Bladder microvascular endothelial cell (primary cell): Measurements from ENCODE around the gene MIA2. TPM values are rescaled to one million over a fixed set of nuclear protein-coding genes. Genes with fewer than 3 reads are reported as not detected.

Experiments
- total RNA-seq: library from RNA; depleted of rRNA; stranded (reverse); fragments of >200 nt; gene quantifications from 2 replicates; pipeline ENCODE4 v1.2.3, GENCODE V29; 2014

The MIA2 gene, protein sequence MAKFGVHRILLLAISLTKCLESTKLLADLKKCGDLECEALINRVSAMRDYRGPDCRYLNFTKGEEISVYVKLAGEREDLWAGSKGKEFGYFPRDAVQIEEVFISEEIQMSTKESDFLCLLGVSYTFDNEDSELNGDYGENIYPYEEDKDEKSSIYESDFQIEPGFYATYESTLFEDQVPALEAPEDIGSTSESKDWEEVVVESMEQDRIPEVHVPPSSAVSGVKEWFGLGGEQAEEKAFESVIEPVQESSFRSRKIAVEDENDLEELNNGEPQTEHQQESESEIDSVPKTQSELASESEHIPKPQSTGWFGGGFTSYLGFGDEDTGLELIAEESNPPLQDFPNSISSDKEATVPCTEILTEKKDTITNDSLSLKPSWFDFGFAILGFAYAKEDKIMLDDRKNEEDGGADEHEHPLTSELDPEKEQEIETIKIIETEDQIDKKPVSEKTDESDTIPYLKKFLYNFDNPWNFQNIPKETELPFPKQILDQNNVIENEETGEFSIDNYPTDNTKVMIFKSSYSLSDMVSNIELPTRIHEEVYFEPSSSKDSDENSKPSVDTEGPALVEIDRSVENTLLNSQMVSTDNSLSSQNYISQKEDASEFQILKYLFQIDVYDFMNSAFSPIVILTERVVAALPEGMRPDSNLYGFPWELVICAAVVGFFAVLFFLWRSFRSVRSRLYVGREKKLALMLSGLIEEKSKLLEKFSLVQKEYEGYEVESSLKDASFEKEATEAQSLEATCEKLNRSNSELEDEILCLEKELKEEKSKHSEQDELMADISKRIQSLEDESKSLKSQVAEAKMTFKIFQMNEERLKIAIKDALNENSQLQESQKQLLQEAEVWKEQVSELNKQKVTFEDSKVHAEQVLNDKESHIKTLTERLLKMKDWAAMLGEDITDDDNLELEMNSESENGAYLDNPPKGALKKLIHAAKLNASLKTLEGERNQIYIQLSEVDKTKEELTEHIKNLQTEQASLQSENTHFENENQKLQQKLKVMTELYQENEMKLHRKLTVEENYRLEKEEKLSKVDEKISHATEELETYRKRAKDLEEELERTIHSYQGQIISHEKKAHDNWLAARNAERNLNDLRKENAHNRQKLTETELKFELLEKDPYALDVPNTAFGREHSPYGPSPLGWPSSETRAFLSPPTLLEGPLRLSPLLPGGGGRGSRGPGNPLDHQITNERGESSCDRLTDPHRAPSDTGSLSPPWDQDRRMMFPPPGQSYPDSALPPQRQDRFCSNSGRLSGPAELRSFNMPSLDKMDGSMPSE (N-terminal part only)
- 9.2 and 17.6 TPM in 2 replicates for total RNA-seq

GRCh38 chr14:39233680-39234326 lies at the start of gene MIA2:
TSS of gene MIA2 (plus strand) at chr14:39233915. CDS start at chr14:39234115, 200 bp downstream.

DNA sequence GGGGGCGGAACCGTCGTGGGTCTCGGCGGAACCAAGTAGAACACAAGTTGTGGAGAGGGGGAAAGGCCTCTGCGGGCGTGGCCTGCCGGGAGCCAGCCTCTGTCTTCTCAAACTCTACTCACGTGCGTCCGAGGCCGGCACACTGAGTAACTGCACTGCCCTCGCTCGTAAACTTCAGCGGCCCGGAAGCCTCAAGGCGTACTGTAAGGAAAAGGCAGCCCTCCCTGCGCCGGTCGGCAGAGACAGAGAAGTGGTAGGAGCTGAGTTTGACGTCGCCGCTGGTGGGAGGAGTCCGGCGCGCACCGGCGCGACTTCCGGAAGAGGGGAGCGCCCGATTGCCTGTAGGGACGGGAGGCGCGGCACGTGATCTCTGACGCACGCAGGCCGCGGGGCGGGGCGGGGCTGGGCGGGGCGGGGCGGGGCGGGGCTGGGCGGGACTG lies 198.5 kb downstream of the MIA2 start, which contains the start of gene FBXO33:
TSS of gene FBXO33 (minus strand) at position 255 of the 440 bp plus-strand sequence. CDS start 271 bp downstream, outside the sequence.

Other genes starting within 250 kb of the MIA2 start
- 177 and 229 TPM in 2 replicates for gene SEC23A, start 130.7 kb upstream of the MIA2 start, total RNA-seq
- gene GEMIN2, start 119.6 kb upstream of the MIA2 start, total RNA-seq, result 21.9 and 23.5 TPM in 2 replicates
- 23.8 and 27.4 TPM in 2 replicates for gene TRAPPC6B, start 63.6 kb upstream of the MIA2 start, total RNA-seq
- gene PNN, start 58.7 kb upstream of the MIA2 start, total RNA-seq, result 15.1 and 28.2 TPM in 2 replicates
- 16.4 and 16.9 TPM in 2 replicates for gene FBXO33, start 198.5 kb downstream of the MIA2 start, total RNA-seq